Tibial nerve (tissue), 4 donors: Measurements from ENCODE around the gene OR5D18. TPM values are rescaled to one million over a fixed set of nuclear protein-coding genes. Genes with fewer than 3 reads are reported as not detected.
"Not testable (repeated sequence)": the region's sequence is repeated elsewhere in the genome, so short reads cannot be mapped to it uniquely, and the experiment has no call there.

Source experiments
- DNase-seq, 2 donors: peaks; one replicate each; pipeline ENCODE4 v3.0.0-alpha.2; 2019; ENCODE audit warnings: low spot score in 2 of 2
- H3K27ac ChIP-seq, 4 donors: fragments of 200-600 bp; sonication (generic) in 3 of 4; one replicate each; pipeline ENCODE4 v1.5.1; 2017 to 2019; ENCODE audit warnings: mild to moderate bottlenecking in 1 of 4
- H3K27me3 ChIP-seq, 2 donors: fragments of 200-600 bp; sonication (generic) in 1 of 2; one replicate each; pipeline versions ENCODE4 v1.5.1 to v1.6.0; 2017 to 2019
- H3K36me3 ChIP-seq, 3 donors: fragments of 200-600 bp; sonication (generic); one replicate each; pipeline ENCODE4 v1.5.1; 2018 to 2019
- H3K4me1 ChIP-seq, 4 donors: fragments of 200-600 bp; sonication (generic) in 3 of 4; one replicate each; pipeline ENCODE4 v1.5.1; 2017 to 2019
- H3K4me3 ChIP-seq, 4 donors: fragments of 200-600 bp; sonication (generic) in 3 of 4; one replicate each; pipeline ENCODE4 v1.5.1; 2017 to 2019; ENCODE audit warnings: mild to moderate bottlenecking in 1 of 4, moderate library complexity in 1 of 4
- H3K9me3 ChIP-seq, 4 donors: fragments of 200-600 bp; sonication (generic) in 3 of 4; one replicate each; pipeline ENCODE4 v1.5.1; 2017 to 2019
- CTCF ChIP-seq, 5 experiments: fragments of 200-600 bp in 3 of 5; fragments of 450-650 bp in 2 of 5; sonication (generic) in 3 of 5; IDR thresholded peaks; one replicate each; pipeline ENCODE4 v1.5.1; 2016 to 2019; ENCODE audit warnings: antibody characterized with exemption in 5 of 5, mild to moderate bottlenecking in 3 of 5, moderate library complexity in 2 of 5
- EP300 ChIP-seq, 2 donors: sonication (generic); formaldehyde crosslinking; IDR thresholded peaks; one replicate each; pipeline ENCODE4 v1.6.1; 2017; ENCODE audit warnings: antibody characterized with exemption in 2 of 2, mild to moderate bottlenecking in 1 of 2
- POLR2A ChIP-seq, 2 donors: fragments of 450-650 bp; IDR thresholded peaks; one replicate each; pipeline ENCODE4 v1.6.1; 2017; ENCODE audit warnings: antibody characterized with exemption in 2 of 2, mild to moderate bottlenecking in 2 of 2, moderate library complexity in 2 of 2
- WGBS, 2 donors: methylation state at CpG; one replicate each; pipeline ENCODE4 v1.1.5; 2018; 5-methylcytosine and 5-hydroxymethylcytosine counted together
- small RNA-seq: library from RNA; depleted of rRNA; stranded (forward); fragments of <200 nt; gene quantifications from one replicate; pipeline ENCODE3, GENCODE V24; 2016
- total RNA-seq, 4 donors: library from RNA; depleted of rRNA; stranded (reverse); fragments of >200 nt; gene quantifications; one replicate each; pipeline ENCODE4 v1.1.0, GENCODE V29; 2016

The OR5D18 gene
- total RNA-seq, 4 donors from 2014 or later: not detected

DNA sequence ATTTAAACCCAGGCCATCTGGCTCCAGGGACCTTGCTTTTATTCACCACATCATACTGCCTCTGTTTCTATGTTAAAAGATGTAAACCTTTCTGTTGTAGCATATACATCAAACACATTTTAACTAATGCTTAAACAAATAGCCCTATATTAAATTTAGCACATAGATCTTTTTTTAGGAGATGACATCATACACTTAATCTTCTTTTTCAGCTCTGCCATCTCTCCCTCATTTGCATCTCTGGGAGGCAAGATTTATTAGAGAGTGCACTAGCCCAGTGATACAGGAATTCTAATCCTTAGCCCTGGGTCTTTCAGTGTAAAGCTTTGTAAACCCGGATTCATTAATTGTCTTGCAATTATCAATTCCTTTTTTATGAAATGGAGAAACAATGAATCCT lies 32.7 kb downstream of the OR5D18 start:
- no peak for DNase-seq
- no peak for TF ChIP-seq CTCF (IDR thresholded peaks at IDR 0.05)
- TF ChIP-seq POLR2A (IDR thresholded peaks at IDR 0.05): no peak
- TF ChIP-seq EP300 (IDR thresholded peaks at IDR 0.05): no peak
- Histone ChIP-seq H3K4me3 (no peak overlapping the region), H3K4me1 (no peaks in the 10 kb centered on the region), H3K27me3 (no peaks in the 10 kb centered on the region), H3K36me3 (no peaks in the 10 kb centered on the region), H3K27ac (no peak overlapping the region), H3K9me3 (no peaks in the 10 kb centered on the region)
- WGBS, 2 donors: 87 to 92% methylated on average over 1 of the region's 1 CpG

GRCh38 chr11:55854704-55855103 lies 35.3 kb downstream of the OR5D18 start:
- Histone ChIP-seq H3K4me1 (no peaks in the 10 kb centered on the region), H3K4me3 (no peak overlapping the region), H3K27ac (no peak overlapping the region), H3K36me3 (no peaks in the 10 kb centered on the region), H3K27me3 (no peaks in the 10 kb centered on the region), H3K9me3 (no peaks in the 10 kb centered on the region)
- WGBS, 2 donors: 35 to 39% methylated on average over 1 of the region's 1 CpG
- DNase-seq: no peak
- TF ChIP-seq EP300 (IDR thresholded peaks at IDR 0.05) (no peak), POLR2A (IDR thresholded peaks at IDR 0.05) (no peak), CTCF (IDR thresholded peaks at IDR 0.05) (no peak)

DNA sequence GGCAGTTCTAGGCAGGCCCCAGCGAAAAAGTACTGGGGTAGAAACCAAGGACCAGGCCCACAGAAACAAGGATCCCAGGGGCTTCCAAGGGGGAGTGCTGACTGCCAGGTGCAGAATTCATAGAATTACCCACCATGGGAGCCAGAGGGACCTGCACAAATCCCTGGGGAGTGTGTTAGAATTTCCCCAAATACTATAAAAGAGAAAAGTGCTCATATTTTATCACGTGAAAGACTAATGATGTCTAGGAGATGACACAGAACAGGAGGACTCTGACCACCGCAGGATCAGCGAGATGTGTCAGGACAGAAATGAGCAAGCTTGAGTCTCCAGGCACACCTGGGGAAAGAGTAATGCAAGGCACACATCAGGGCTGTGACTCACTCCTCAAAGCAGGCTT lies 47.9 kb downstream of the OR5D18 start:
- H3K27ac ChIP-seq: not testable (repeated sequence)

More for the DNA sequence above, 47.9 kb downstream of the OR5D18 start:
- not testable (repeated sequence) for H3K27me3 ChIP-seq, H3K4me3 ChIP-seq, H3K4me1 ChIP-seq, DNase-seq, H3K9me3 ChIP-seq, H3K36me3 ChIP-seq
- 88 to 94% methylated on average over 4 of the region's 4 CpGs for WGBS, 2 donors

Small RNA genes within 50 kb of the gene (small RNA-seq; reads per million reads assigned to genes)
- gene AC036111.3: not detected

Other genes starting within 250 kb of the OR5D18 start
- not detected for gene OR4C16, start 247.5 kb upstream of the OR5D18 start, total RNA-seq
- not detected for gene OR4C11, start 212.0 kb upstream of the OR5D18 start, total RNA-seq
- not detected for gene OR4P4, start 184.5 kb upstream of the OR5D18 start, total RNA-seq
- gene OR4S2, start 171.3 kb upstream of the OR5D18 start, total RNA-seq: not detected
- gene OR4C6, start 157.4 kb upstream of the OR5D18 start, total RNA-seq: not detected
- not detected for gene OR5D13, start 46.2 kb upstream of the OR5D18 start, total RNA-seq
- gene OR5D14, start 24.1 kb upstream of the OR5D18 start, total RNA-seq: not detected
- gene OR5L1, start 8.3 kb upstream of the OR5D18 start, total RNA-seq: not detected
- not detected for gene OR5L2, start 7.6 kb downstream of the OR5D18 start, total RNA-seq
- gene OR5D16, start 19.1 kb downstream of the OR5D18 start, total RNA-seq: not detected
- gene TRIM51, start 63.7 kb downstream of the OR5D18 start, total RNA-seq: not detected
- not detected for gene OR5W2, start 95.0 kb downstream of the OR5D18 start, total RNA-seq
- not detected for gene OR5I1, start 116.8 kb downstream of the OR5D18 start, total RNA-seq
- not detected for gene OR10AG1, start 150.3 kb downstream of the OR5D18 start, total RNA-seq
- not detected for gene OR5F1, start 175.0 kb downstream of the OR5D18 start, total RNA-seq
- gene OR5AS1, start 208.0 kb downstream of the OR5D18 start, total RNA-seq: not detected